Measurements from ENCODE around the gene MX2. TPM values are rescaled to one million over a fixed set of nuclear protein-coding genes. Genes with fewer than 3 reads are reported as not detected.
"Not testable (repeated sequence)": the region's sequence is repeated elsewhere in the genome, so short reads cannot be mapped to it uniquely, and the experiment has no call there.

Gene MX2
- total RNA-seq, 2 donors from 2014 or later = 1.6 to 11.4 TPM

DNA sequence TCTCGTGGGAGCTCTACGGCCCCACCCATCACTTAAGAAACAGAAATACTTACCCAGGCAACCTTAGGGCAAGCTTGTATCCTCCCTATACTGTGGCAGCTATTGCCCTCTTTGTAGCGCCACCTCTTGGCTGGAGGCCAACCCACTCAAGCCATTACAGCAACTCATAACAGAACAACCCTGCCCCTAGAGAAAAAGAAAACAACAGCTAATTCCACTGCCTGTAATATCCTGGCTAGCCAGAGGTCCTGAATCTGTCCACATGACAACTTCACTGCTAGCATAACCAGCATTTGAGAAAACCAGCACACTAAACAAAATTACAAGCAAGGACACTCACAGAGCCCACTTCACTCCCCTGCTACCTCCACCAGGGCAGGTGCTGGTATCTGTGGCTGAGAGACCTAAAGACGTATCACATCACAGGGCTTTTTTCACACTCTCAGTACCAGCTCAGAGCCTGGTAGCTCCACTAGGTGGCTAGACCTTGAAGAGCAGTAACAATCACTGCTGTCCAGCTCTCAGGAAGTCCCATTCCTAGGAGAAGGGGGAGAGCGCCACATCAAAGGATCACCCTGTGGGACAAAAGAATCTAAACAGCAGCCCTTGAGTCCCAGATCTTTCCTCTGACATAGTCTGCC is 49.7 kb downstream of the MX2 start:
- H3K27ac Mint-ChIP-seq = no peak overlapping the region
- peaks cover 12% of the 10 kb centered on the region for H3K9me3 ChIP-seq (ENCODE audit: control insufficient read depth, low read length)
- TF ChIP-seq, protein P1, sequence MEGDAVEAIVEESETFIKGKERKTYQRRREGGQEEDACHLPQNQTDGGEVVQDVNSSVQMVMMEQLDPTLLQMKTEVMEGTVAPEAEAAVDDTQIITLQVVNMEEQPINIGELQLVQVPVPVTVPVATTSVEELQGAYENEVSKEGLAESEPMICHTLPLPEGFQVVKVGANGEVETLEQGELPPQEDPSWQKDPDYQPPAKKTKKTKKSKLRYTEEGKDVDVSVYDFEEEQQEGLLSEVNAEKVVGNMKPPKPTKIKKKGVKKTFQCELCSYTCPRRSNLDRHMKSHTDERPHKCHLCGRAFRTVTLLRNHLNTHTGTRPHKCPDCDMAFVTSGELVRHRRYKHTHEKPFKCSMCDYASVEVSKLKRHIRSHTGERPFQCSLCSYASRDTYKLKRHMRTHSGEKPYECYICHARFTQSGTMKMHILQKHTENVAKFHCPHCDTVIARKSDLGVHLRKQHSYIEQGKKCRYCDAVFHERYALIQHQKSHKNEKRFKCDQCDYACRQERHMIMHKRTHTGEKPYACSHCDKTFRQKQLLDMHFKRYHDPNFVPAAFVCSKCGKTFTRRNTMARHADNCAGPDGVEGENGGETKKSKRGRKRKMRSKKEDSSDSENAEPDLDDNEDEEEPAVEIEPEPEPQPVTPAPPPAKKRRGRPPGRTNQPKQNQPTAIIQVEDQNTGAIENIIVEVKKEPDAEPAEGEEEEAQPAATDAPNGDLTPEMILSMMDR (conservative IDR thresholded peaks at IDR 0.05) = peak; percentile 50
- H3K27ac ChIP-seq (ENCODE audit: low read depth, low read length) = no peak overlapping the region
- no peak overlapping the region for H3K9ac ChIP-seq (ENCODE audit: extremely low read depth, low read length, poor library complexity, severe bottlenecking)
- peaks cover 7% of the 10 kb centered on the region for H3K27me3 Mint-ChIP-seq (ENCODE audit: insufficient read depth)
- H3K4me1 ChIP-seq (ENCODE audit: control insufficient read depth, insufficient read depth, low read length) = no peaks in the 10 kb centered on the region
- peaks cover 30% of the 10 kb centered on the region for H3K9me3 Mint-ChIP-seq
- WGBS, 2 experiments (ENCODE audit: insufficient coverage in 1 of 2, insufficient read length in 1 of 2) = 86 to 87% methylated on average over 3 to 5 of the region's 5 CpGs
- no peak overlapping the region for H3K4me3 ChIP-seq (ENCODE audit: low read length)
- no peaks in the 10 kb centered on the region for H3K4me1 Mint-ChIP-seq
- DNase-seq = peak; percentile 62
- no peaks in the 10 kb centered on the region for H3K27me3 ChIP-seq (ENCODE audit: control insufficient read depth, insufficient read depth, low read length, poor library complexity, severe bottlenecking)
- H3K36me3 ChIP-seq (ENCODE audit: control insufficient read depth, insufficient read depth, low read length) = no peaks in the 10 kb centered on the region
- no peak overlapping the region for H3K4me3 Mint-ChIP-seq
- H3K36me3 Mint-ChIP-seq (ENCODE audit: low read depth) = no peaks in the 10 kb centered on the region

GRCh38 chr21:41417505-41417904 is 55.7 kb downstream of the MX2 start:
- H3K9me3 Mint-ChIP-seq = not testable (repeated sequence)
- 70% methylated on average over 2 of the region's 2 CpGs; no CpG with 5 or more reads in 1 of the 2 experiments for WGBS, 2 experiments (ENCODE audit: insufficient coverage in 1 of 2, insufficient read length in 1 of 2)

GRCh38 chr21:41418393-41418792 is 56.6 kb downstream of the MX2 start:
- Histone ChIP-seq H3K36me3 (ENCODE audit: control insufficient read depth, insufficient read depth, low read length) (no peaks in the 10 kb centered on the region), H3K9me3 (ENCODE audit: control insufficient read depth, low read length) (no peaks in the 10 kb centered on the region), H3K27ac (ENCODE audit: low read depth, low read length) (no peak overlapping the region), H3K4me1 (ENCODE audit: control insufficient read depth, insufficient read depth, low read length) (peaks cover 4% of the 10 kb centered on the region), H3K27me3 (ENCODE audit: control insufficient read depth, insufficient read depth, low read length, poor library complexity, severe bottlenecking) (peaks cover 12% of the 10 kb centered on the region), H3K9ac (ENCODE audit: extremely low read depth, low read length, poor library complexity, severe bottlenecking) (no peak overlapping the region), H3K4me3 (ENCODE audit: low read length) (no peak overlapping the region)
- TF ChIP-seq, protein P1 (conservative IDR thresholded peaks at IDR 0.05) = no peak
- Mint-ChIP-seq H3K4me3 (no peak overlapping the region), H3K27ac (no peak overlapping the region), H3K9me3 (peaks cover 3% of the 10 kb centered on the region), H3K27me3 (ENCODE audit: insufficient read depth) (peaks cover 16% of the 10 kb centered on the region), H3K4me1 (peaks cover 11% of the 10 kb centered on the region), H3K36me3 (ENCODE audit: low read depth) (no peaks in the 10 kb centered on the region)
- no peak for DNase-seq
- 93 to 100% methylated on average over 1 to 6 of the region's 6 CpGs for WGBS, 2 experiments (ENCODE audit: insufficient coverage in 1 of 2, insufficient read length in 1 of 2)

More at GRCh38 chr21:41417505-41417904, 55.7 kb downstream of the MX2 start:
- not testable (repeated sequence) for H3K27ac ChIP-seq (ENCODE audit: low read depth, low read length); H3K27me3 ChIP-seq (ENCODE audit: control insufficient read depth, insufficient read depth, low read length, poor library complexity, severe bottlenecking); H3K4me3 Mint-ChIP-seq; H3K36me3 Mint-ChIP-seq (ENCODE audit: low read depth); H3K27ac Mint-ChIP-seq; H3K36me3 ChIP-seq (ENCODE audit: control insufficient read depth, insufficient read depth, low read length); H3K9ac ChIP-seq (ENCODE audit: extremely low read depth, low read length, poor library complexity, severe bottlenecking); H3K9me3 ChIP-seq (ENCODE audit: control insufficient read depth, low read length); H3K4me3 ChIP-seq (ENCODE audit: low read length); DNase-seq; H3K4me1 ChIP-seq (ENCODE audit: control insufficient read depth, insufficient read depth, low read length)
- Mint-ChIP-seq H3K27me3 (ENCODE audit: insufficient read depth) (peaks cover 14% of the 10 kb centered on the region), H3K4me1 (peaks cover 11% of the 10 kb centered on the region)
